Neural progenitor cell (in vitro differentiated cells): ENCODE results near the gene PHF13. TPM values are rescaled to one million over a fixed set of nuclear protein-coding genes. Genes with fewer than 3 reads are reported as not detected.

Experiments
- DNase-seq: peaks from one replicate; pipeline ENCODE4 v3.0.0-alpha.2; 2016; ENCODE audit warnings: low spot score
- H2AFZ ChIP-seq: fragments of 200-600 bp; sonication (generic); replicated peaks from 2 replicates; pipeline ENCODE4 v1.6.1; 2016; ENCODE audit warnings: antibody characterized with exemption
- H3F3A ChIP-seq: fragments of 200-600 bp; sonication (generic); 2 replicates; pipeline ENCODE4 v1.6.1; 2016; ENCODE audit warnings: antibody characterized with exemption, low read depth
- H3K27ac ChIP-seq: fragments of 200-600 bp; sonication (generic); 2 replicates; pipeline ENCODE4 v1.5.1; 2016; ENCODE audit warnings: mild to moderate bottlenecking
- H3K27me3 ChIP-seq: fragments of 200-600 bp; sonication (generic); 2 replicates; pipeline ENCODE4 v1.6.1; 2016; ENCODE audit warnings: mild to moderate bottlenecking, moderate library complexity
- H3K36me3 ChIP-seq: fragments of 200-600 bp; sonication (generic); 2 replicates; pipeline ENCODE4 v1.5.1; 2016
- H3K4me1 ChIP-seq: fragments of 200-600 bp; sonication (generic); 2 replicates; pipeline ENCODE4 v1.6.1; 2016; ENCODE audit warnings: mixed run types
- H3K4me2 ChIP-seq: fragments of 200-600 bp; sonication (generic); 2 replicates; pipeline ENCODE4 v1.6.1; 2016
- H3K4me3 ChIP-seq: fragments of 200-600 bp; sonication (generic); 2 replicates; pipeline ENCODE4 v1.5.1; 2016
- H3K79me2 ChIP-seq: fragments of 200-600 bp; sonication (generic); 2 replicates; pipeline ENCODE4 v1.6.1; 2016; ENCODE audit warnings: low read depth
- H3K9ac ChIP-seq: fragments of 200-600 bp; sonication (generic); 2 replicates; pipeline ENCODE4 v1.6.1; 2016
- H3K9me3 ChIP-seq: fragments of 200-600 bp; sonication (generic); 2 replicates; pipeline ENCODE4 v1.5.1; 2016; ENCODE audit warnings: low read depth
- H4K20me1 ChIP-seq: fragments of 200-600 bp; sonication (generic); 2 replicates; pipeline ENCODE4 v1.6.1; 2016; ENCODE audit warnings: low read depth
- H3K27ac Mint-ChIP-seq: 3 replicates; pipeline ENCODE4 v1.8.0; 2021; ENCODE audit warnings: mixed read lengths
- H3K27me3 Mint-ChIP-seq: 2 replicates; pipeline ENCODE4 v1.8.0; 2022; ENCODE audit warnings: low read depth, mild to moderate bottlenecking, inconsistent platforms, moderate library complexity, mixed read lengths; ENCODE audit not compliant: insufficient read depth
- H3K36me3 Mint-ChIP-seq: 3 replicates; pipeline ENCODE4 v1.8.0; 2021; ENCODE audit warnings: mixed read lengths
- H3K4me1 Mint-ChIP-seq: 3 replicates; pipeline ENCODE4 v1.8.0; 2021; ENCODE audit warnings: mixed read lengths
- H3K4me3 Mint-ChIP-seq: 3 replicates; pipeline ENCODE4 v1.8.0; 2021; ENCODE audit warnings: mild to moderate bottlenecking, moderate library complexity, mixed read lengths
- H3K9me3 Mint-ChIP-seq: 3 replicates; pipeline ENCODE4 v1.8.0; 2020; ENCODE audit warnings: mixed read lengths
- EZH2 ChIP-seq: fragments of 200-600 bp; sonication (generic); IDR thresholded peaks from 2 replicates; pipeline ENCODE4 v1.6.1; 2017; ENCODE audit warnings: antibody characterized with exemption, mild to moderate bottlenecking, moderate library complexity
- EZH2phosphoT487 ChIP-seq: fragments of 200-600 bp; sonication (generic); IDR thresholded peaks from 2 replicates; pipeline ENCODE4 v1.6.1; 2017; ENCODE audit warnings: antibody characterized with exemption
- total RNA-seq: library from RNA; depleted of rRNA; stranded (reverse); fragments of >200 nt; gene quantifications from 2 replicates; pipeline ENCODE4 v1.2.3, GENCODE V29; 2015; ENCODE audit warnings: low replicate concordance
- TF ChIP-seq, protein P1 (sequence below): fragments of 200-600 bp; sonication (generic); IDR thresholded peaks from 2 replicates; pipeline ENCODE4 v1.5.1; 2017; ENCODE audit warnings: antibody characterized with exemption, mild to moderate bottlenecking

PHF13 gene
- total RNA-seq, 1 donor from 2014 or later: 32.0 TPM

- Mint-ChIP-seq H3K4me3 (peak within 1 kb of the TSS; percentile 95), H3K9me3 (no peaks in the 10 kb centered on the region), H3K27ac (peak within 1 kb of the TSS; percentile 91), H3K36me3 (peaks cover 29% of the 10 kb centered on the region), H3K4me1 (peaks cover 16% of the 10 kb centered on the region), H3K27me3 (no peaks in the 10 kb centered on the region)
- peak; percentile 94 for DNase-seq
- Histone ChIP-seq H3K4me2 (peak within 1 kb of the TSS; percentile 91), H3K9me3 (no peaks in the 10 kb centered on the region), H4K20me1 (peaks cover 59% of the 10 kb centered on the region), H2AFZ (no peak within 1 kb of the TSS), H3K9ac (peak within 1 kb of the TSS; percentile 74), H3K27ac (peak within 1 kb of the TSS; percentile 66), H3K79me2 (peaks cover 59% of the 10 kb centered on the region), H3K27me3 (no peaks in the 10 kb centered on the region), H3K4me1 (peaks cover 8% of the 10 kb centered on the region), H3F3A (peaks cover 27% of the 10 kb centered on the region), H3K4me3 (peak within 1 kb of the TSS; percentile 64), H3K36me3 (no peaks in the 10 kb centered on the region)
- TF ChIP-seq EZH2phosphoT487: no peak
- TF ChIP-seq, protein P1, sequence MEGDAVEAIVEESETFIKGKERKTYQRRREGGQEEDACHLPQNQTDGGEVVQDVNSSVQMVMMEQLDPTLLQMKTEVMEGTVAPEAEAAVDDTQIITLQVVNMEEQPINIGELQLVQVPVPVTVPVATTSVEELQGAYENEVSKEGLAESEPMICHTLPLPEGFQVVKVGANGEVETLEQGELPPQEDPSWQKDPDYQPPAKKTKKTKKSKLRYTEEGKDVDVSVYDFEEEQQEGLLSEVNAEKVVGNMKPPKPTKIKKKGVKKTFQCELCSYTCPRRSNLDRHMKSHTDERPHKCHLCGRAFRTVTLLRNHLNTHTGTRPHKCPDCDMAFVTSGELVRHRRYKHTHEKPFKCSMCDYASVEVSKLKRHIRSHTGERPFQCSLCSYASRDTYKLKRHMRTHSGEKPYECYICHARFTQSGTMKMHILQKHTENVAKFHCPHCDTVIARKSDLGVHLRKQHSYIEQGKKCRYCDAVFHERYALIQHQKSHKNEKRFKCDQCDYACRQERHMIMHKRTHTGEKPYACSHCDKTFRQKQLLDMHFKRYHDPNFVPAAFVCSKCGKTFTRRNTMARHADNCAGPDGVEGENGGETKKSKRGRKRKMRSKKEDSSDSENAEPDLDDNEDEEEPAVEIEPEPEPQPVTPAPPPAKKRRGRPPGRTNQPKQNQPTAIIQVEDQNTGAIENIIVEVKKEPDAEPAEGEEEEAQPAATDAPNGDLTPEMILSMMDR: peak; percentile 41
Measured at GRCh38 chr1:6624710-6625583, 11.4 kb downstream of the PHF13 start, which contains the start of gene THAP3. TSS of gene THAP3 (plus strand) at chr1:6624868. CDS start at chr1:6625219, 351 bp downstream.

- peak overlapping the region; percentile 90 for H3K27ac Mint-ChIP-seq
- Histone ChIP-seq H3K36me3 (no peaks in the 10 kb centered on the region), H3K27ac (no peak overlapping the region), H3K4me2 (peak overlapping the region; percentile 91), H3K9me3 (no peaks in the 10 kb centered on the region), H3K4me3 (peak overlapping the region; percentile 64), H3K4me1 (peaks cover 8% of the 10 kb centered on the region), H2AFZ (no peak overlapping the region), H4K20me1 (peaks cover 52% of the 10 kb centered on the region), H3K27me3 (no peaks in the 10 kb centered on the region), H3F3A (peaks cover 27% of the 10 kb centered on the region), H3K79me2 (peaks cover 51% of the 10 kb centered on the region), H3K9ac (peak overlapping the region; percentile 74)
- H3K4me1 Mint-ChIP-seq: peaks cover 16% of the 10 kb centered on the region
- H3K36me3 Mint-ChIP-seq: peaks cover 29% of the 10 kb centered on the region
- H3K4me3 Mint-ChIP-seq: peak overlapping the region; percentile 95
- no peaks in the 10 kb centered on the region for H3K27me3 Mint-ChIP-seq
- H3K9me3 Mint-ChIP-seq: no peaks in the 10 kb centered on the region
- TF ChIP-seq EZH2phosphoT487 (no peak), EZH2 (no peak)
- TF ChIP-seq, protein P1: no peak
- DNase-seq: no peak
Measured at GRCh38 chr1:6625584-6626149, 12.1 kb downstream of the PHF13 start.

GRCh38 chr1:6627031-6627430 lies 13.5 kb downstream of the PHF13 start:
- Mint-ChIP-seq H3K4me3 (peak overlapping the region; percentile 95), H3K27ac (no peak overlapping the region), H3K9me3 (no peaks in the 10 kb centered on the region), H3K27me3 (peaks cover 1% of the 10 kb centered on the region), H3K36me3 (peaks cover 25% of the 10 kb centered on the region), H3K4me1 (peaks cover 16% of the 10 kb centered on the region)
- Histone ChIP-seq H3K4me1 (peaks cover 8% of the 10 kb centered on the region), H3K4me3 (no peak overlapping the region), H3K27ac (no peak overlapping the region), H2AFZ (no peak overlapping the region), H3K4me2 (no peak overlapping the region), H3F3A (peaks cover 27% of the 10 kb centered on the region), H3K27me3 (no peaks in the 10 kb centered on the region), H4K20me1 (peaks cover 39% of the 10 kb centered on the region), H3K9me3 (no peaks in the 10 kb centered on the region), H3K9ac (no peak overlapping the region), H3K79me2 (peaks cover 38% of the 10 kb centered on the region), H3K36me3 (no peaks in the 10 kb centered on the region)
- TF ChIP-seq, protein P1: no peak
- TF ChIP-seq EZH2phosphoT487: no peak
- no peak for TF ChIP-seq EZH2
- DNase-seq: no peak
